Erythroblast (primary cell): ENCODE data around the gene FANCB.

Source experiments
- GATA1 ChIP-seq: IDR thresholded peaks from 2 replicates; pipeline ENCODE4 v1.6.1; 2011; ENCODE audit warnings: low read depth, mild to moderate bottlenecking, control low read depth, low read length, moderate library complexity
- POLR2A ChIP-seq: IDR thresholded peaks from 2 replicates; pipeline ENCODE4 v1.6.1; 2011; ENCODE audit warnings: mild to moderate bottlenecking, low read length

DNA sequence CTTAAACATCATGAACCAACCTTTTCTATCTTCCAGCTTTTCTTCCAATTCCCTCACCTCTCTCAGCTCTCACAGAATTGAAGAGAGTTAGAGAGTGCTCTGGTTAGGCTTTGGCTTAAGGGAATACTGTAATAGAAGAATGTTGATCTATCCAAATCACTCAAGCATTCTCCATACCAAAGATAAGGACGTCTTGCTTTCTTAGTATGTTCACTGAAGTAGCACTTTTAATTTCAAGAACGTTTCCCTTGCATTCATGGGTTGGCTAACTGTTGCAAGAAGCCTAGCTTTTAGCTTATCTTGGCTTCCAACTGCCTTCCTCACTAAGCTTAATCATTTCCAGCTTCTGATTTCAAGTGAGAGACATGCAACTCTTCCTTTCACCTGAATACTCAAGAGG is 43.2 kb downstream of the FANCB start:
- TF ChIP-seq POLR2A (no peak), GATA1 (no peak)
